Testis (tissue), 2 donors: ENCODE results near the gene RPF1.

Source experiments
- POLR2A ChIP-seq: fragments of 450-650 bp; IDR thresholded peaks from one replicate; pipeline ENCODE4 v1.6.1; 2017; ENCODE audit warnings: antibody characterized with exemption, mild to moderate bottlenecking, moderate library complexity
- TF ChIP-seq, protein P1 (sequence below), 3 experiments: fragments of 450-650 bp in 2 of 3; fragments of 200-600 bp in 1 of 3; sonication (generic) in 1 of 3; IDR thresholded peaks; one replicate each; pipeline ENCODE4 v1.5.1; 2016 to 2019; ENCODE audit warnings: antibody characterized with exemption in 3 of 3, mild to moderate bottlenecking in 2 of 3, moderate library complexity in 1 of 3

- TF ChIP-seq, protein P1, sequence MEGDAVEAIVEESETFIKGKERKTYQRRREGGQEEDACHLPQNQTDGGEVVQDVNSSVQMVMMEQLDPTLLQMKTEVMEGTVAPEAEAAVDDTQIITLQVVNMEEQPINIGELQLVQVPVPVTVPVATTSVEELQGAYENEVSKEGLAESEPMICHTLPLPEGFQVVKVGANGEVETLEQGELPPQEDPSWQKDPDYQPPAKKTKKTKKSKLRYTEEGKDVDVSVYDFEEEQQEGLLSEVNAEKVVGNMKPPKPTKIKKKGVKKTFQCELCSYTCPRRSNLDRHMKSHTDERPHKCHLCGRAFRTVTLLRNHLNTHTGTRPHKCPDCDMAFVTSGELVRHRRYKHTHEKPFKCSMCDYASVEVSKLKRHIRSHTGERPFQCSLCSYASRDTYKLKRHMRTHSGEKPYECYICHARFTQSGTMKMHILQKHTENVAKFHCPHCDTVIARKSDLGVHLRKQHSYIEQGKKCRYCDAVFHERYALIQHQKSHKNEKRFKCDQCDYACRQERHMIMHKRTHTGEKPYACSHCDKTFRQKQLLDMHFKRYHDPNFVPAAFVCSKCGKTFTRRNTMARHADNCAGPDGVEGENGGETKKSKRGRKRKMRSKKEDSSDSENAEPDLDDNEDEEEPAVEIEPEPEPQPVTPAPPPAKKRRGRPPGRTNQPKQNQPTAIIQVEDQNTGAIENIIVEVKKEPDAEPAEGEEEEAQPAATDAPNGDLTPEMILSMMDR (IDR thresholded peaks at IDR 0.05) = no peak
- TF ChIP-seq POLR2A = no peak
These were observed 59.5 kb downstream of the RPF1 start for GRCh38 chr1:84538599-84538998.
